HG03575 (cell line): ENCODE measurements around the gene PHF20.
A peak's percentile ranks its signal among the peaks of the same experiment; 100 is the strongest.
"Not testable (repeated sequence)": the region's sequence is repeated elsewhere in the genome, so short reads cannot be mapped to it uniquely, and the experiment has no call there.

Experiments used
- ATAC-seq: cut with Tn5 transposase; IDR thresholded peaks from one replicate; pipeline ENCODE4 v1.9.1; 2021; ENCODE audit not compliant: unreplicated experiment, insufficient number of reproducible peaks, low FRiP score; ENCODE audit errors: extremely low read depth

The PHF20 gene

GRCh38 chr20:35771689-35772562 is at the start of gene PHF20:
TSS of gene PHF20 (plus strand) at chr20:35772015. CDS start at chr20:35801523, 29,508 bp downstream.
- ATAC-seq = peak; percentile 40

- ATAC-seq = not testable (repeated sequence)
Measured at GRCh38 chr20:35723275-35723639, 48.6 kb upstream of the PHF20 start.

GRCh38 chr20:35723652-35724320 is 48.0 kb upstream of the PHF20 start:
- not testable (repeated sequence) for ATAC-seq

GRCh38 chr20:35724321-35725230 is 47.2 kb upstream of the PHF20 start:
- ATAC-seq = no peak

- ATAC-seq = no peak
Measured at GRCh38 chr20:35726842-35727711, 44.7 kb upstream of the PHF20 start.

GRCh38 chr20:35729283-35729807 is 42.5 kb upstream of the PHF20 start:
- no peak for ATAC-seq

GRCh38 chr20:35729836-35730582 is 41.8 kb upstream of the PHF20 start:
- ATAC-seq = no peak

- ATAC-seq = no peak
Measured at GRCh38 chr20:35730583-35731468, 41.0 kb upstream of the PHF20 start.

GRCh38 chr20:35731469-35731788 is 40.4 kb upstream of the PHF20 start:
- ATAC-seq = no peak

- ATAC-seq = no peak
Measured at GRCh38 chr20:35731862-35732643, 39.8 kb upstream of the PHF20 start.

- no peak for ATAC-seq
Measured at GRCh38 chr20:35732644-35732982, 39.2 kb upstream of the PHF20 start.

GRCh38 chr20:35734374-35734773 is 37.4 kb upstream of the PHF20 start:
- ATAC-seq = no peak

GRCh38 chr20:35734777-35735649 is 36.8 kb upstream of the PHF20 start:
- no peak for ATAC-seq

- ATAC-seq = no peak
Measured at GRCh38 chr20:35735826-35736470, 35.9 kb upstream of the PHF20 start.

- no peak for ATAC-seq
Measured at GRCh38 chr20:35737865-35738333, 33.9 kb upstream of the PHF20 start.
